Loucy (cell line): ENCODE measurements around the gene OXLD1.

Experiments used
- EZH2phosphoT487 ChIP-seq: fragments of 200-600 bp; IDR thresholded peaks from 2 replicates; pipeline ENCODE4 v1.6.1; 2018; ENCODE audit warnings: antibody characterized with exemption, mild to moderate bottlenecking, moderate library complexity, borderline replicate concordance
- TF ChIP-seq, protein P1 (sequence below): fragments of 200-600 bp; sonication (generic); conservative IDR thresholded peaks from 2 replicates; pipeline ENCODE4 v1.5.1; 2014; ENCODE audit warnings: mild to moderate bottlenecking, antibody characterized with exemption, low read length

DNA sequence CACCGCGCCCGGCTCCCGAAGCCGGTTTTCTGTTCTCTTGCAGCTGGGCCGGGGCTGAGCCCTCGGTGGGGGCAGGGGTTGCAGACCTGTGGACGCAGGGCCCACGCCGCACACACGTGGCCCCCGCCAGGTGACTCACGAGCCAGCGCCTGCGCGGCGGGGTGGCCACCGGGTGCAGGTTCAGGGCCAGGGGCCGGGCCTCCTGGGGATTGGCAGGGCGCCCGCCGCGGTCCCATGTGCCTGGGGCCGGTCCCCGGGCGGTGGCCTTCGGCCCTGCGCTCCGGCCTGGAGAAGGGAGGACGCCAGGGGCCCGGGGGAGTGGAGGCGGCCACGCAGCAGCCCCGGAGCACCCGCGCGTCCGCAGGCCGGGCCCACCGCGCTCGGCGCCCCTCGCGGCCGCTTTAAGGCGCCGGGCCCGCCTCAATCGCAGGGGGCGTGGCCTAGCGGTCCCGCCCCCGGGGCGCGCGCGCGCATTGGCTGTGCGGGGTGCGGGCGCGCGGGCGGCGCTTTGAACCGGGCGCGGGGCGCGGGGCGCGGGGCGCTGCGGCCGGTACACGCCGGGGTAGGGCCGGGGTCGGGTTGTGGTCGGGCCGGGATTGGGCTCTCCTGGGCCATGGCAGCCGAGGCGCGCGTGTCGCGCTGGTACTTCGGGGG is 45.5 kb upstream of the OXLD1 start, which contains the start of gene SLC25A10:
- TF ChIP-seq, protein P1, sequence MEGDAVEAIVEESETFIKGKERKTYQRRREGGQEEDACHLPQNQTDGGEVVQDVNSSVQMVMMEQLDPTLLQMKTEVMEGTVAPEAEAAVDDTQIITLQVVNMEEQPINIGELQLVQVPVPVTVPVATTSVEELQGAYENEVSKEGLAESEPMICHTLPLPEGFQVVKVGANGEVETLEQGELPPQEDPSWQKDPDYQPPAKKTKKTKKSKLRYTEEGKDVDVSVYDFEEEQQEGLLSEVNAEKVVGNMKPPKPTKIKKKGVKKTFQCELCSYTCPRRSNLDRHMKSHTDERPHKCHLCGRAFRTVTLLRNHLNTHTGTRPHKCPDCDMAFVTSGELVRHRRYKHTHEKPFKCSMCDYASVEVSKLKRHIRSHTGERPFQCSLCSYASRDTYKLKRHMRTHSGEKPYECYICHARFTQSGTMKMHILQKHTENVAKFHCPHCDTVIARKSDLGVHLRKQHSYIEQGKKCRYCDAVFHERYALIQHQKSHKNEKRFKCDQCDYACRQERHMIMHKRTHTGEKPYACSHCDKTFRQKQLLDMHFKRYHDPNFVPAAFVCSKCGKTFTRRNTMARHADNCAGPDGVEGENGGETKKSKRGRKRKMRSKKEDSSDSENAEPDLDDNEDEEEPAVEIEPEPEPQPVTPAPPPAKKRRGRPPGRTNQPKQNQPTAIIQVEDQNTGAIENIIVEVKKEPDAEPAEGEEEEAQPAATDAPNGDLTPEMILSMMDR: no peak
- no peak for TF ChIP-seq EZH2phosphoT487
